Activated T-cell treated with anti-CD3 and anti-CD28 coated beads for 24 hours (primary cell): Measurements from ENCODE around the gene LRRIQ1.

Source experiments
- DNase-seq: peaks from one replicate; pipeline ENCODE4 v3.0.0-alpha.2; 2020; ENCODE audit warnings: low read depth

LRRIQ1 gene

DNA sequence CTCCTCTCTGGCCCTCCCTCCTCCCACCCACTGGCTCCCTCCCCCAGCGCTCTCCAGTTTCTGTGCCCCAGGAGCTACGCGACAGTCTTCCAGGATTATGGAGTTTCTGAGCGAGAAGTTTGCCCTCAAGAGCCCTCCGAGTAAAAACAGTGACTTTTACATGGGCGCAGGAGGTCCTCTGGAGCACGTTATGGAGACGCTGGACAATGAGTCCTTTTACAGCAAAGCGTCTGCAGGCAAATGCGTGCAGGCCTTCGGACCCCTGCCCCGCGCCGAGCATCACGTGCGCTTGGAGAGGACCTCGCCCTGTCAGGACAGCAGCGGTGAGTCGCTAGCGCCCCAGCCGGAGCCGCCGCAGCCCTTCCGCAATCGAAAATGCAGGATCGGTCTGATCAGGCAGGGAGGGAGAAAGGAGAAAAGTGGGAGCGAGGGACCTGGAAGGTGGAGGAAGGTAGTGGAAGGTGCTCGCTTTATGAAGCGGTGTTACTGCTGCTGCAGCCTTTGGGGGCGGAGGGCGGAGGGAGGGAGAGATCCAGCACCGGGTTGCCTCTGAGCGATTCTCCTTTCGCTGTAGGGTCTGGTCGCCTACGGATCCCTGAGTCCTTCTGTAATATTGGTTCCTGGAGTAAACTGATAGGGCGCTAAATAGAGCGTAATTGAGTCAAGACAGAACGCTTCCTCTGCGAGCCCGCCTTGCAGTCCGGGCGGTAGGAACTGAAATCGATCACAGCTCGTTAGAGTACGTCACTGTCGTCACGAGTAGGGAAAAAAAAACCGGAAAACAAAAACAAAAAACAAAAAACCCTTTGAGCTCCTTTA, 244.2 kb downstream of the LRRIQ1 start, which contains the start of gene ALX1:
Gene ALX1 (plus strand): TSS at position 56 of the 819 bp plus-strand sequence. CDS start 42 bp downstream, at position 98.
- DNase-seq, result no peak

DNA sequence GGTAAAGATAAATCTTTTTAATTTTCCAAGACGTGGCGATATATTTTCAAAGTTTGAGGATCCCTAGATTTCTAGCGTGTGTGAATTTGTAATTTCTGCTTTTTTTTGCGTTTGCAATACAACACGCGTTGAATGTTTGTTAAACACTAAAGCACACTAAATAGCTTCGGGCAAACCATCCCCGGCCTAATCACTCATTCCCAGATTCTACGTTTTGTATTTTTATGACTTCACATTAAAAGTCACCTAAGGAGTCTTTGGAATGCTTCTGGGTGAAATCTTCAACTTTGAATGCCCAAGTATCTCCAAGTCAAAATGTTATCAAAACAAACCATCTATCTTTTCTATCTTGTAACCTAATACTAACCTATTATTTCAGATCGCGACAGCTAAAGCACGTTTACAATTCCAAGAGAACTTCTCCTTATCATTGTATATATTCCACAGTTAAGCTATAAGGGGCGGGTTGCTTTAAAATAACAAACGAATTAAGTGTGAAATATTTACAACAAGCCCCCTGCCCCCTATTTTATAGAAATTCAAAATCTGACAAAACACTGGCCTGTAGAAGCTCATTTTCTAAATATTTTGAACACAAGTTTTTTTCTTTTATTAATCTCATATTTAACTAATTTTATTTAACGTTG, 245.0 kb downstream of the LRRIQ1 start:
- no peak for DNase-seq

DNA sequence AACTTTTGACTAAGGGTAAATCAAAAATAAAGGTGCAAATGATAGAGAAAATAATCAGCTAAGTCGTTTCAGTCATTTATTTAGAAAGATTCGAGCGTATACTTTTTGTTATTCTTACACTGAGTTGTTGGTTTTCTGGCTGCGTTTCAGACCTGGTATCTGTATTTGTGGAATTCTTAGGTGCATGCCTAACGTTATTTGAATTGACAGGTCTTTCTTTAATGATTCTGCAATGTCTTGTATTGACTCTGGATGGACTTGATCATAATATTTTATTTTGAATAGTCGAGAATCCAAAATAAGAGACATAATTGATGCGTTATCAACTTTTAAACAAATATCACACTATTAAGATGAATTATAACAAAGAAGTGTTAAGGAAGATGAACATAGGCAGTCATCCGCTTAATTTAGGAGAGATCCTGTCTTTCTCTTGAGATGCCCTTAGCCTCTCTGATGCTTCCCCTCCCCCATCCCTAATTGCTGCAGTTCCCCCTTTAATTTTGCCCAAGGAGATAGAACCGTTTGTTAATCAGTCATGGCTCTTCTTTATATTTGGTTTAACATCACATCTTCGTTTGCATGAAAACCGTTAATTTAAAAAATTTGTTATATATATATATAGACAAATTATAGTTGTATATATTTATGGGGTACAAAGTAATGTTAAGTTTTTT, 245.6 kb downstream of the LRRIQ1 start:
- DNase-seq, result no peak

DNA sequence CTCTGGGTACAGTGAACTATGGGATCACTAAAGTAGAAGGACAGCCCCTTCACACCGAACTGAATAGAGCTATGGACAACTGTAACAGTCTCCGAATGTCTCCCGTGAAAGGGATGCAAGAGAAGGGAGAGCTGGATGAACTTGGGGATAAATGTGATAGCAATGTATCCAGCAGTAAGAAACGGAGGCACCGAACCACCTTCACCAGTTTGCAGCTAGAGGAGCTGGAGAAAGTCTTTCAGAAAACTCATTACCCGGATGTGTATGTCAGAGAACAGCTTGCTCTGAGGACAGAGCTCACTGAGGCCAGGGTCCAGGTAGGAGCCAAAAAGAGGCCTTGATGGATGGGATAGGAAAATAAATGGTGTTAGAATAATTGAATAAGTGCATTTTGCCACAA, 247.4 kb downstream of the LRRIQ1 start:
- DNase-seq, result no peak
